Mesendoderm (in vitro differentiated cells): ENCODE measurements around the gene ANKS1B.
"Not testable (repeated sequence)": the region's sequence is repeated elsewhere in the genome, so short reads cannot be mapped to it uniquely, and the experiment has no call there.

Experiments used
- DNase-seq: peaks from one replicate; pipeline ENCODE4 v3.0.0; 2013
- H2AK5ac ChIP-seq: 2 replicates; pipeline ENCODE4 v1.6.1; 2013; ENCODE audit warnings: low read length, inconsistent platforms
- H2BK120ac ChIP-seq: 2 replicates; pipeline ENCODE4 v1.6.1; 2013; ENCODE audit warnings: low read depth, mild to moderate bottlenecking, low read length, moderate library complexity, mixed read lengths
- H2BK15ac ChIP-seq: replicated peaks from 2 replicates; pipeline ENCODE4 v1.6.1; 2013; ENCODE audit warnings: low read depth, mild to moderate bottlenecking, moderate library complexity
- H2BK5ac ChIP-seq: 2 replicates; pipeline ENCODE4 v1.6.1; 2013; ENCODE audit warnings: low read length, inconsistent platforms
- H3K18ac ChIP-seq: 2 replicates; pipeline ENCODE4 v1.6.1; 2013; ENCODE audit warnings: mild to moderate bottlenecking, low read length, mixed read lengths
- H3K23ac ChIP-seq: one replicate; pipeline ENCODE4 v1.6.1; 2013; ENCODE audit warnings: low read length
- H3K27ac ChIP-seq: 2 replicates; pipeline ENCODE4 v1.5.1; 2013; ENCODE audit warnings: low read depth, mild to moderate bottlenecking, inconsistent platforms, low read length, moderate library complexity
- H3K27me3 ChIP-seq: 2 replicates; pipeline ENCODE4 v1.6.1; 2013; ENCODE audit warnings: low read length, control low read depth, mild to moderate bottlenecking, inconsistent platforms; ENCODE audit not compliant: insufficient read depth, poor library complexity
- H3K36me3 ChIP-seq: 2 replicates; pipeline ENCODE4 v1.6.1; 2013; ENCODE audit warnings: low read length, inconsistent platforms; ENCODE audit not compliant: control insufficient read depth, insufficient read depth
- H3K4ac ChIP-seq: one replicate; pipeline ENCODE4 v1.6.1; 2013; ENCODE audit warnings: low read depth, mild to moderate bottlenecking, low read length, moderate library complexity
- H3K4me1 ChIP-seq: 2 replicates; pipeline ENCODE4 v1.6.1; 2013; ENCODE audit warnings: low read depth, low read length, inconsistent platforms; ENCODE audit not compliant: control insufficient read depth
- H3K4me2 ChIP-seq: 2 replicates; pipeline ENCODE4 v1.6.1; 2013; ENCODE audit warnings: low read length
- H3K4me3 ChIP-seq: 2 replicates; pipeline ENCODE4 v1.5.1; 2013; ENCODE audit warnings: mild to moderate bottlenecking, low read length
- H3K56ac ChIP-seq: one replicate; pipeline ENCODE4 v1.6.1; 2013; ENCODE audit warnings: low read length
- H3K79me1 ChIP-seq: 2 replicates; pipeline ENCODE4 v1.6.1; 2013; ENCODE audit warnings: low read length, inconsistent platforms
- H3K79me2 ChIP-seq: 2 replicates; pipeline ENCODE4 v1.6.1; 2013; ENCODE audit warnings: mild to moderate bottlenecking, low read length; ENCODE audit not compliant: control insufficient read depth, insufficient read depth
- H3K9ac ChIP-seq: 2 replicates; pipeline ENCODE4 v1.6.1; 2013; ENCODE audit warnings: low read length, inconsistent platforms
- H4K5ac ChIP-seq: one replicate; pipeline ENCODE4 v1.6.1; 2013; ENCODE audit warnings: low read length
- H4K8ac ChIP-seq: one replicate; pipeline ENCODE4 v1.6.1; 2013; ENCODE audit warnings: low read depth, mild to moderate bottlenecking, control low read depth, low read length, moderate library complexity
- WGBS: extraction: QIAGEN DNeasy Blood & Tissue Kit; methylation state at CpG from one replicate; pipeline ENCODE4 v1.1.7; 2013; ENCODE audit warnings: low lambda C conversion rate, missing lambda C conversion rate; ENCODE audit not compliant: insufficient coverage; ENCODE audit errors: extremely low coverage; 5-methylcytosine and 5-hydroxymethylcytosine counted together

The ANKS1B gene

DNA sequence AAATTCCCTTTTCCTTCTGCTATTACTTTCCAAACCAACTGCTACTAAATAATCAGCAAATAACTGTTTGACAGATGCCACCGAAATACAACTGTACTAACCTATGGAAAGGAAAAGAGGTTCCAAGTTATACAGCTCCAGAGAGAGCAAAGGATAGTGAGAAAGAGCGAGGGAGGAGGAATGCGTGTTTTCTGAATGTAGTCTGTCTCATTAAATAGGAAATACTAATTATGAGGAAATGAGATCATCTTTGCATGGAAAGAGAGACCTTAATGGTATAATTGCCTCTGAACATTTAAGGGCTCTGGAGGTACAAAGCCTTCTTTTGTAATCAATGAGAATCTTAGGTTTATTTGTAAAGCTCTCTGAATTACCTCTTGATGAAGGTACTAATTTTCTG lies 1144.4 kb downstream of the ANKS1B start:
- H2BK5ac ChIP-seq = no peak overlapping the region
- H3K27ac ChIP-seq = no peak overlapping the region
- no peak overlapping the region for H4K5ac ChIP-seq
- no peaks in the 10 kb centered on the region for H3K36me3 ChIP-seq
- no peaks in the 10 kb centered on the region for H3K27me3 ChIP-seq
- no peak overlapping the region for H3K4me2 ChIP-seq
- no peak overlapping the region for H2BK120ac ChIP-seq
- no peak for DNase-seq
- H2AK5ac ChIP-seq = no peak overlapping the region
- H4K8ac ChIP-seq = no peak overlapping the region
- H2BK15ac ChIP-seq = no peak overlapping the region
- H3K79me1 ChIP-seq = no peaks in the 10 kb centered on the region
- H3K4ac ChIP-seq = no peak overlapping the region
- peaks cover 3% of the 10 kb centered on the region for H3K4me1 ChIP-seq
- no peak overlapping the region for H3K18ac ChIP-seq
- no peak overlapping the region for H3K23ac ChIP-seq
- H3K9ac ChIP-seq = no peak overlapping the region
- no peaks in the 10 kb centered on the region for H3K79me2 ChIP-seq
- no peak overlapping the region for H3K4me3 ChIP-seq
- WGBS = no CpG with 5 or more reads among the region's 3 CpGs
- H3K56ac ChIP-seq = no peak overlapping the region

DNA sequence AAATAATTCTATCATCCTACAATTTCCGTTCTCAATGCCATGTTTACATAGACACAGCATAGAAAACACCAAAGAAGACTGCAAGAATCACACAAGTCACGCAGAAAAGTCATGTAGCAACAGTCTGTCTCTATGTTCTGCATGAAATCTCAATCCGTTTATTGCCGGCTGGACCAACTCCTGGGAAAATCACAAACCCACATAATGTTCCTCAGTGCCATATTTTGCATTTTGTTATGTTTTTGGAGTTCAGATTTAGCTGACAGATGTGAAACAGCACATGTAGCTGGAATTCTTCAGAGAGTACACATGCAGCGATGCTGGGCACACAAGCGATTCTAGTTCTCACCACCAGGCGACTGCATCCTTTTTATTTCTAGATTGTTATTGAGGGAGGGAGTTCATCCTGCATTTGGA lies 1146.5 kb downstream of the ANKS1B start:
- Histone ChIP-seq H2BK120ac (no peak overlapping the region), H4K5ac (no peak overlapping the region)
- WGBS = no CpG with 5 or more reads among the region's 7 CpGs

DNA sequence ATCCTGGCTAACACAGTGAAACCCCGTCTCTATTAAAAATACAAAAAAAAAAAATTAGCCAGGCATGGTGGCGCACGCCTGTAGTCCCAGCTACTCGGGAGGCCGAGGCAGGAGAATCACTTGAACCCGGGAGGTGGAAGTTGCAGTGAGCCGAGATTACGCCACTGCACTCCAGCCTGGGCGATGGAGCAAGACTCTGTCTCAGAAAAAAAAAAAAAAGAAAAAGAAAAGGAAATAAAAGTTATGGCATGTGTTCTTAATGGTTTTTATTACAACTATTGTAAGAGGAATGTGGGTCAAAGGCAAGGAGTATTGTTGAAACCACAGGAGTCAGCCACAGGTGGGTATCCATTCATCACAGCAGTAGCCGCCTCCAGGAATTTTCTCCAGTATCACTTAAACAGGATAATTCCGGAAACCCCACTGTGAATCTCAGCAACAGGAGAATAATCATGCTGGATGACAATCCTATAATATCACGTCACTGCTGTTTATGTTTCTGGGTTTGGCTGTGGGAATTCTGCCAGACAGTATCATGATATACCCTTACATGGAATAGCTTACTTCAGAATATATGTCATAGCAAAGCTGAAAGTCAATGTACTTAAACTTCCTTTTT lies 1147.5 kb downstream of the ANKS1B start:
- H3K23ac ChIP-seq, H3K79me1 ChIP-seq, H2BK15ac ChIP-seq, H3K36me3 ChIP-seq, H3K27ac ChIP-seq, H3K56ac ChIP-seq, H3K4me1 ChIP-seq, H3K4ac ChIP-seq, H2AK5ac ChIP-seq, H3K79me2 ChIP-seq, H3K4me3 ChIP-seq, H2BK120ac ChIP-seq, H3K18ac ChIP-seq, H3K9ac ChIP-seq, H4K5ac ChIP-seq, H4K8ac ChIP-seq, H3K27me3 ChIP-seq, H2BK5ac ChIP-seq, H3K4me2 ChIP-seq: not testable (repeated sequence)
- no CpG with 5 or more reads among the region's 12 CpGs for WGBS
- peak; percentile 86 for DNase-seq

More for the DNA sequence above, 1146.5 kb downstream of the ANKS1B start:
- Histone ChIP-seq H3K4me3 (no peak overlapping the region), H3K18ac (peak overlapping the region; percentile 23), H3K79me1 (no peaks in the 10 kb centered on the region), H2BK5ac (no peak overlapping the region), H3K4me1 (peaks cover 3% of the 10 kb centered on the region), H3K4me2 (no peak overlapping the region), H3K4ac (no peak overlapping the region), H3K27me3 (no peaks in the 10 kb centered on the region), H3K56ac (no peak overlapping the region), H3K23ac (no peak overlapping the region), H4K8ac (no peak overlapping the region), H3K36me3 (no peaks in the 10 kb centered on the region), H2BK15ac (peak overlapping the region; percentile 86), H3K9ac (no peak overlapping the region), H2AK5ac (no peak overlapping the region), H3K27ac (no peak overlapping the region), H3K79me2 (no peaks in the 10 kb centered on the region)
- peak; percentile 35 for DNase-seq

DNA sequence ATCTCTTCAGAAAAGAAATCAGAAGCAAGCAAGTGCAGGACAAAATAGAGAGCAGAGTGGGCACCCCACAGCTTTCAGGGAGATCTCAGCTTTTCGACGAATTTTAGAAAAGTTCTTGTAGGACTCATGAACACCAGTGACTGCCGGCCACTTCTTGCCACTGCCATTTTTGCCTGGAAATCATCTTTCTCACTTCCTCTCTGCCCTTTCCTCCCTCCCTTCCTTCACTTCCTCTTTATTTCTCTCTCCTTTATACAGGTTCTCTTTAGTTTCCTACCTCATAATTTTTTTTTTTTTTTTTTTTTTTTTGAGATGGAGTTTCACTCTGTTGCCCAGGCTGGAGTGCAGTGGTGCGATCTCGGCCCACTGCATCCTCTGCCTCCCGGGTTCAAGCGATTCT lies 1154.1 kb downstream of the ANKS1B start:
- Histone ChIP-seq H3K4me1 (peaks cover 4% of the 10 kb centered on the region), H4K8ac (no peak overlapping the region), H3K18ac (no peak overlapping the region), H3K36me3 (no peaks in the 10 kb centered on the region), H2BK15ac (no peak overlapping the region), H4K5ac (no peak overlapping the region), H3K4me3 (no peak overlapping the region), H3K4ac (no peak overlapping the region), H3K4me2 (no peak overlapping the region), H3K79me2 (no peaks in the 10 kb centered on the region), H3K27me3 (no peaks in the 10 kb centered on the region), H2AK5ac (no peak overlapping the region), H3K23ac (no peak overlapping the region), H3K27ac (no peak overlapping the region), H2BK120ac (no peak overlapping the region), H3K56ac (no peak overlapping the region), H3K79me1 (no peaks in the 10 kb centered on the region), H3K9ac (no peak overlapping the region), H2BK5ac (no peak overlapping the region)
- DNase-seq = no peak
- no CpG with 5 or more reads among the region's 7 CpGs for WGBS

DNA sequence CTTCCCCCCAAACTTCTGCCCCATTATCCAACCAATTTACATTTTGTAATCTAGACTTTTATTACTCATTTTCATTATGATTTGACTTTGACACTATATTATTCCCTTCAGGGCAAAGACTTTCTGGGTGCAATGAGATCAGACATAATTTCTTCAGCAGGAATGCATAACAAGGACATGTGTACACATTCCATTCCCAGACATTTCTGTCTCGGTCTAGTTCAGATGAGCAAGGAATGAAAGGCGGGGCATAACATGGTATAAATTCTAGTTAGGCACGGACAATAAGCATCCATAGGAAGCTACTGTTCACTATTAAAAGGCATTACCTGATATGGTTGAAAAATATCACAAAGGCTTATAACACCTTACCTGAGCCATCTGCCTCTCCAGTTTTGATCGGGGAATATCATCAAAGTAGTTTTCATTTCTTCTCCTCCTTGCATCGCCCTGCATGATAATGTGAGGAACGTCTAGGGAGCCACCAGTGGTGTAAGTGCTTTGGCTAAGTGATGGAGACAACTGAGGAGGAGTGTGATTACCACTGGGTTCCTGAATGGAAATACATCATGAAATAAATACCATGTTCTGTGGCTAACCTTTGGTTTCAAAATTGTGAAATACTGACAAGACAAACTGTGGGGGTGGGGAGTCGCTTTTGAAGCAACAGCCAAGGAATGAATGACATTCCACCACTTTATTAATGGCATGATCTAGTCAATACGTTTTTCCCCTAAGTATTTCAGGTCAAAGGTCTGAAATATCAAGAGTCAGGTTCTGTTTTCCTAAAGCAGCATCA lies 1155.7 kb downstream of the ANKS1B start:
- Histone ChIP-seq H3K4me2 (no peak overlapping the region), H3K79me2 (no peaks in the 10 kb centered on the region), H3K36me3 (no peaks in the 10 kb centered on the region), H4K8ac (no peak overlapping the region), H2BK120ac (no peak overlapping the region), H3K79me1 (no peaks in the 10 kb centered on the region), H3K18ac (no peak overlapping the region), H2AK5ac (no peak overlapping the region), H3K4ac (no peak overlapping the region), H3K4me1 (peaks cover 4% of the 10 kb centered on the region), H3K27me3 (no peaks in the 10 kb centered on the region), H3K23ac (no peak overlapping the region), H3K9ac (no peak overlapping the region), H3K56ac (no peak overlapping the region), H3K4me3 (no peak overlapping the region), H2BK15ac (no peak overlapping the region), H3K27ac (no peak overlapping the region), H4K5ac (no peak overlapping the region), H2BK5ac (no peak overlapping the region)
- no peak for DNase-seq
- no CpG with 5 or more reads among the region's 8 CpGs for WGBS
